Neuronal stem cell (in vitro differentiated cells): ENCODE results near the gene NR5A2.

Source experiments
- DNase-seq: peaks from one replicate; pipeline ENCODE4 v3.0.0-alpha.2; 2013; ENCODE audit warnings: low spot score
- H2AFZ ChIP-seq: one replicate; pipeline ENCODE4 v1.6.1; 2013; ENCODE audit warnings: mild to moderate bottlenecking, low read length, inconsistent platforms
- H2AK5ac ChIP-seq: 2 replicates; pipeline ENCODE4 v1.6.1; 2013; ENCODE audit warnings: low read depth, mild to moderate bottlenecking, inconsistent platforms, low read length, moderate library complexity, mixed read lengths
- H2BK120ac ChIP-seq: 2 replicates; pipeline ENCODE4 v1.6.1; 2013; ENCODE audit warnings: low read depth, mild to moderate bottlenecking, inconsistent platforms, low read length, moderate library complexity, mixed read lengths
- H2BK12ac ChIP-seq: one replicate; pipeline ENCODE4 v1.6.1; 2013; ENCODE audit warnings: low read length, inconsistent platforms
- H2BK15ac ChIP-seq: 2 replicates; pipeline ENCODE4 v1.6.1; 2013; ENCODE audit warnings: mild to moderate bottlenecking, low read length, inconsistent platforms, mixed read lengths
- H2BK5ac ChIP-seq: one replicate; pipeline ENCODE4 v1.6.1; 2013; ENCODE audit warnings: inconsistent platforms, mild to moderate bottlenecking, low read length, moderate library complexity
- H3K14ac ChIP-seq: one replicate; pipeline ENCODE4 v1.6.1; 2013; ENCODE audit warnings: low read length, inconsistent platforms
- H3K18ac ChIP-seq: 2 replicates; pipeline ENCODE4 v1.6.1; 2013; ENCODE audit warnings: low read length, inconsistent platforms
- H3K23ac ChIP-seq: 2 replicates; pipeline ENCODE4 v1.6.1; 2013; ENCODE audit warnings: low read depth, mild to moderate bottlenecking, mixed read lengths, low read length, inconsistent platforms; ENCODE audit not compliant: poor library complexity
- H3K27ac ChIP-seq: replicated peaks from 3 replicates; pipeline ENCODE4 v1.5.1; 2013; ENCODE audit warnings: low read length, inconsistent platforms
- H3K27me3 ChIP-seq, 3 experiments: 2 replicates each; pipeline ENCODE4 v1.6.1; 2013; ENCODE audit warnings: low read length in 3 of 3, mild to moderate bottlenecking in 2 of 3, inconsistent platforms in 1 of 3, low read depth in 1 of 3, mixed read lengths in 1 of 3, moderate library complexity in 1 of 3; ENCODE audit not compliant: control insufficient read depth in 3 of 3, insufficient read depth in 3 of 3
- H3K36me3 ChIP-seq, 2 donors: replicated peaks in 1 of 2; 2 replicates each; pipeline ENCODE4 v1.6.1; 2013; ENCODE audit warnings: low read length in 2 of 2; ENCODE audit not compliant: control insufficient read depth in 2 of 2, insufficient read depth in 2 of 2
- H3K4ac ChIP-seq: 2 replicates; pipeline ENCODE4 v1.6.1; 2013; ENCODE audit warnings: inconsistent platforms, mild to moderate bottlenecking, low read length, moderate library complexity
- H3K4me1 ChIP-seq, 2 donors: 1 replicate in 1 of 2; 2 replicates in 1 of 2; pipeline ENCODE4 v1.6.1; 2013; ENCODE audit warnings: low read length in 2 of 2, low read depth in 1 of 2; ENCODE audit not compliant: control insufficient read depth in 2 of 2, insufficient read depth in 1 of 2
- H3K4me2 ChIP-seq: one replicate; pipeline ENCODE4 v1.6.1; 2013; ENCODE audit warnings: mild to moderate bottlenecking, low read length, inconsistent platforms; ENCODE audit not compliant: insufficient read depth, poor library complexity, severe bottlenecking
- H3K4me3 ChIP-seq, 2 donors: 2 replicates each; pipeline ENCODE4 v1.5.1; 2013; ENCODE audit warnings: low read length in 2 of 2, mild to moderate bottlenecking in 2 of 2, inconsistent platforms in 1 of 2, moderate library complexity in 1 of 2
- H3K79me1 ChIP-seq: one replicate; pipeline ENCODE4 v1.6.1; 2013; ENCODE audit warnings: low read depth, mild to moderate bottlenecking, inconsistent platforms, low read length, moderate library complexity
- H3K9ac ChIP-seq: one replicate; pipeline ENCODE4 v1.6.1; 2013; ENCODE audit warnings: mild to moderate bottlenecking, low read depth, low read length, inconsistent platforms; ENCODE audit not compliant: poor library complexity
- H3K9me3 ChIP-seq, 2 donors: replicated peaks in 1 of 2; 2 replicates each; pipeline versions ENCODE3 to v1.6.1; 2013; ENCODE audit warnings: low read length in 2 of 2, mild to moderate bottlenecking in 2 of 2, inconsistent platforms in 1 of 2, low read depth in 1 of 2, mixed read lengths in 1 of 2, moderate library complexity in 1 of 2; ENCODE audit not compliant: control insufficient read depth in 2 of 2, insufficient read depth in 1 of 2
- H4K8ac ChIP-seq: one replicate; pipeline ENCODE4 v1.6.1; 2013; ENCODE audit warnings: low read depth, mild to moderate bottlenecking, inconsistent platforms, low read length, moderate library complexity
- H4K91ac ChIP-seq: one replicate; pipeline ENCODE4 v1.6.1; 2013; ENCODE audit warnings: low read length, low read depth, mild to moderate bottlenecking, inconsistent platforms; ENCODE audit not compliant: poor library complexity
- WGBS, 2 donors: extraction: QIAGEN DNeasy Blood & Tissue Kit; methylation state at CpG; one replicate each; pipeline ENCODE4 v1.1.7; 2013; ENCODE audit warnings: missing lambda C conversion rate in 2 of 2, mixed read lengths in 1 of 2; ENCODE audit not compliant: insufficient read length in 2 of 2, insufficient replicate concordance in 1 of 2; ENCODE audit errors: extremely low coverage in 2 of 2; 5-methylcytosine and 5-hydroxymethylcytosine counted together

The NR5A2 gene

GRCh38 chr1:200134116-200134515 is 106.6 kb downstream of the NR5A2 start:
- no peak overlapping the region for H3K23ac ChIP-seq
- no peak overlapping the region for H3K4me3 ChIP-seq
- no peak overlapping the region for H2BK12ac ChIP-seq
- peaks cover 1 to 3% of the 10 kb centered on the region in 2 donors for H3K4me1 ChIP-seq
- H3K4me2 ChIP-seq = no peak overlapping the region
- H3K79me1 ChIP-seq = no peaks in the 10 kb centered on the region
- no peak overlapping the region for H3K9ac ChIP-seq
- no peak for DNase-seq
- H3K36me3 ChIP-seq = no peaks in the 10 kb centered on the region
- no peak overlapping the region for H2AK5ac ChIP-seq
- no peak overlapping the region for H3K4ac ChIP-seq
- no CpG with 5 or more reads among the region's 2 CpGs for WGBS, 2 donors
- H2BK5ac ChIP-seq = no peak overlapping the region
- no peak overlapping the region for H4K8ac ChIP-seq
- no peak overlapping the region for H4K91ac ChIP-seq
- no peak overlapping the region for H2BK120ac ChIP-seq
- no peak overlapping the region for H2BK15ac ChIP-seq
- H3K9me3 ChIP-seq = no peaks in the 10 kb centered on the region
- no peak overlapping the region for H3K27ac ChIP-seq
- no peak overlapping the region for H3K14ac ChIP-seq
- H3K27me3 ChIP-seq = no peaks in the 10 kb centered on the region
- no peak overlapping the region for H2AFZ ChIP-seq
- H3K18ac ChIP-seq = no peak overlapping the region

- no peaks in the 10 kb centered on the region for H3K4me1 ChIP-seq
Observed at GRCh38 chr1:200136384-200136783, 108.9 kb downstream of the NR5A2 start.

DNA sequence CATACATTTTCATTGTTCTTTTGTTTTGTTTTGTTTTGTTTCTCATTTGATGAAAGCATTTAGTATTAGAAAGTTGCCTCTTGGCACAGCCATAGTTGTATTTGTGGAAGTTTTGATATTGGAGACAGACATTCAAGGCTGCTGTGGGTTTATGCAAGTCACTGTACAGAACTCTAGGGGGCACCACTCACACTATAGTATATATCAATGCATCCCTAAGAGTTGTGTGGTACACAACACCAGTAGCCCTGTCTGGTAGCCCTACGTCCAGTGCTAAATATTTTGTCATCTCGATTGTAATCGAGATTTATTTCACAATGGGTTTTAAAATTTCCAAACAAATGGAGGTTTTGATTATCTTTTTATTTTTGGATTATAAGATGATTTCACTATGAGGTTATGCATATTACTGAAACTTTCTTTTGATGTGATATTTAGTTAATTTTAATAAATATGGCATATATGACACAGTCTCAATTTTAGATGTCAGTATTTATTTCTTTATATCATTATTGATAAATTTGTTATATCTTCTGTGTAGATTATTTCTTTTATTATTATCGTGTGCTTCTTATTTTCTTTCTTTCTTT is 112.2 kb downstream of the NR5A2 start:
- Histone ChIP-seq H2AFZ (no peak overlapping the region), H3K9ac (no peak overlapping the region), H2BK12ac (no peak overlapping the region), H3K23ac (no peak overlapping the region), H3K27me3 (no peaks in the 10 kb centered on the region), H3K18ac (no peak overlapping the region), H3K4ac (no peak overlapping the region), H3K36me3 (no peaks in the 10 kb centered on the region), H3K4me1 (no peaks in the 10 kb centered on the region), H2BK5ac (no peak overlapping the region), H3K79me1 (no peaks in the 10 kb centered on the region), H3K27ac (no peak overlapping the region), H3K4me3 (no peak overlapping the region), H2BK120ac (no peak overlapping the region), H3K14ac (no peak overlapping the region), H4K8ac (no peak overlapping the region), H4K91ac (no peak overlapping the region), H2BK15ac (no peak overlapping the region), H3K9me3 (peaks cover 0 to 8% of the 10 kb centered on the region in 2 donors), H2AK5ac (no peak overlapping the region), H3K4me2 (no peak overlapping the region)
- DNase-seq = no peak
- no CpG with 5 or more reads among the region's 4 CpGs for WGBS, 2 donors

More at GRCh38 chr1:200136384-200136783, 108.9 kb downstream of the NR5A2 start:
- Histone ChIP-seq H3K23ac (no peak overlapping the region), H3K9me3 (peaks cover 0 to 8% of the 10 kb centered on the region in 2 donors), H2AK5ac (no peak overlapping the region), H2BK5ac (no peak overlapping the region), H2BK120ac (no peak overlapping the region), H3K4me2 (no peak overlapping the region), H3K36me3 (no peaks in the 10 kb centered on the region), H3K18ac (no peak overlapping the region), H3K27me3 (no peaks in the 10 kb centered on the region), H3K4ac (no peak overlapping the region), H2BK15ac (no peak overlapping the region), H3K79me1 (no peaks in the 10 kb centered on the region), H3K14ac (no peak overlapping the region), H3K27ac (no peak overlapping the region), H4K91ac (no peak overlapping the region), H4K8ac (no peak overlapping the region), H3K9ac (no peak overlapping the region), H2AFZ (no peak overlapping the region), H3K4me3 (no peak overlapping the region), H2BK12ac (no peak overlapping the region)
- DNase-seq = no peak
- WGBS, 2 donors = no CpG with 5 or more reads among the region's 2 CpGs

- Histone ChIP-seq H3K14ac (no peak overlapping the region), H3K27me3 (no peaks in the 10 kb centered on the region), H4K8ac (no peak overlapping the region), H3K4me2 (no peak overlapping the region), H3K4me3 (no peak overlapping the region), H3K4ac (no peak overlapping the region), H3K79me1 (no peaks in the 10 kb centered on the region), H3K27ac (no peak overlapping the region), H3K4me1 (no peaks in the 10 kb centered on the region), H4K91ac (no peak overlapping the region), H2BK120ac (no peak overlapping the region), H2BK15ac (no peak overlapping the region), H3K18ac (no peak overlapping the region), H3K9ac (no peak overlapping the region), H3K9me3 (peaks cover 0 to 12% of the 10 kb centered on the region in 2 donors), H2BK5ac (no peak overlapping the region), H3K23ac (no peak overlapping the region), H2AK5ac (no peak overlapping the region), H2BK12ac (no peak overlapping the region), H2AFZ (no peak overlapping the region), H3K36me3 (no peaks in the 10 kb centered on the region)
- no peak for DNase-seq
- no CpG with 5 or more reads among the region's 6 CpGs for WGBS, 2 donors
Observed at GRCh38 chr1:200143347-200143746, 115.8 kb downstream of the NR5A2 start.
